Measurements from ENCODE around the gene ZNF528. TPM values are rescaled to one million over a fixed set of nuclear protein-coding genes. Genes with fewer than 3 reads are reported as not detected.

The ZNF528 gene
- polyA plus RNA-seq, 1 experiment = 29.3 TPM

GRCh38 chr19:52370341-52370710 is 27.3 kb upstream of the ZNF528 start:
- TF ChIP-seq, protein P1, sequence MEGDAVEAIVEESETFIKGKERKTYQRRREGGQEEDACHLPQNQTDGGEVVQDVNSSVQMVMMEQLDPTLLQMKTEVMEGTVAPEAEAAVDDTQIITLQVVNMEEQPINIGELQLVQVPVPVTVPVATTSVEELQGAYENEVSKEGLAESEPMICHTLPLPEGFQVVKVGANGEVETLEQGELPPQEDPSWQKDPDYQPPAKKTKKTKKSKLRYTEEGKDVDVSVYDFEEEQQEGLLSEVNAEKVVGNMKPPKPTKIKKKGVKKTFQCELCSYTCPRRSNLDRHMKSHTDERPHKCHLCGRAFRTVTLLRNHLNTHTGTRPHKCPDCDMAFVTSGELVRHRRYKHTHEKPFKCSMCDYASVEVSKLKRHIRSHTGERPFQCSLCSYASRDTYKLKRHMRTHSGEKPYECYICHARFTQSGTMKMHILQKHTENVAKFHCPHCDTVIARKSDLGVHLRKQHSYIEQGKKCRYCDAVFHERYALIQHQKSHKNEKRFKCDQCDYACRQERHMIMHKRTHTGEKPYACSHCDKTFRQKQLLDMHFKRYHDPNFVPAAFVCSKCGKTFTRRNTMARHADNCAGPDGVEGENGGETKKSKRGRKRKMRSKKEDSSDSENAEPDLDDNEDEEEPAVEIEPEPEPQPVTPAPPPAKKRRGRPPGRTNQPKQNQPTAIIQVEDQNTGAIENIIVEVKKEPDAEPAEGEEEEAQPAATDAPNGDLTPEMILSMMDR (IDR thresholded peaks at IDR 0.05; ENCODE audit: low read depth, low read length) = no peak
- Histone ChIP-seq H3K4me3 (ENCODE audit: low read depth, low read length) (peak overlapping the region; percentile 85), H3K27me3 (ENCODE audit: control insufficient read depth, insufficient read depth, low read length) (no peaks in the 10 kb centered on the region), H3K9me3 (ENCODE audit: control insufficient read depth, insufficient read depth, low read length) (peaks cover 65% of the 10 kb centered on the region), H3K27ac (ENCODE audit: low read depth, low read length) (peak overlapping the region; percentile 100)
- CTCF ChIA-PET = no interaction called here
- POLR2A ChIA-PET = no interaction called here
- DNase-seq (ENCODE audit: low read depth, low spot score) = no peak

GRCh38 chr19:52391135-52391534 is 6.5 kb upstream of the ZNF528 start:
- CTCF ChIA-PET = no interaction called here
- TF ChIP-seq, protein P1 (IDR thresholded peaks at IDR 0.05; ENCODE audit: low read depth, low read length) = no peak
- peaks cover 64% of the 10 kb centered on the region for H3K9me3 ChIP-seq (ENCODE audit: control insufficient read depth, insufficient read depth, low read length)
- no peak for DNase-seq (ENCODE audit: low read depth, low spot score)
- POLR2A ChIA-PET = interaction anchor here (0.6 kb wide), 1 partner anchor 1739 kb away, joined by 3 read pairs; no protein-coding TSS in a partner anchor
- H3K27ac ChIP-seq (ENCODE audit: low read depth, low read length) = no peak overlapping the region
- H3K27me3 ChIP-seq (ENCODE audit: control insufficient read depth, insufficient read depth, low read length) = no peaks in the 10 kb centered on the region
- H3K4me3 ChIP-seq (ENCODE audit: low read depth, low read length) = no peak overlapping the region

DNA sequence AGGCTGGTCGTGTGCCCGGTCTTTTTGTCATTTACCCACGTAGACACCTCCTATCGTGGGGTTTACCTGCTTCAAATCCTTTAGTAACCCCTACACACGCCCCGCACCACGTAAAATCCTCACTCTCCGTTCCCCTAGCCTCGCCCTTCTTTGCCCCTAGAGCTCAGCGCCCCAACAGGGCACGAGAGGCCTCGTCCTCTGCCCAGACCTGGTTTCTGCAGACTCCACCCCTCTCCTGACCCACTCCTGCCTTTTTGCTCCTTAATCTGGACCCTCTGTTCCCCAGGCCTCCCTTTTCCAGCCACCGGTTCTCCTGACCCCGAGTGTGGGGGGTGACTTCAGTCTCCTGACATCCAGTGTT is 412 bp downstream of the ZNF528 start:
- H3K27me3 ChIP-seq (ENCODE audit: control insufficient read depth, insufficient read depth, low read length) = no peaks in the 10 kb centered on the region
- POLR2A ChIA-PET = no interaction called here
- DNase-seq (ENCODE audit: low read depth, low spot score) = no peak
- H3K4me3 ChIP-seq (ENCODE audit: low read depth, low read length) = peak overlapping the region; percentile 93
- TF ChIP-seq, protein P1 (IDR thresholded peaks at IDR 0.05; ENCODE audit: low read depth, low read length) = no peak; the same call in 1 of the 2 replicates
- H3K9me3 ChIP-seq (ENCODE audit: control insufficient read depth, insufficient read depth, low read length) = peaks cover 39% of the 10 kb centered on the region
- CTCF ChIA-PET = interaction anchor here (1.1 kb wide), 1 partner anchor 10 kb away, joined by 3 read pairs; no protein-coding TSS in a partner anchor
- H3K27ac ChIP-seq (ENCODE audit: low read depth, low read length) = peak overlapping the region; percentile 87

- H3K9me3 ChIP-seq (ENCODE audit: control insufficient read depth, insufficient read depth, low read length) = peaks cover 44% of the 10 kb centered on the region
- POLR2A ChIA-PET = no interaction called here
- TF ChIP-seq, protein P1 (IDR thresholded peaks at IDR 0.05; ENCODE audit: low read depth, low read length) = no peak
- H3K27ac ChIP-seq (ENCODE audit: low read depth, low read length) = no peak overlapping the region
- CTCF ChIA-PET = no interaction called here
- no peaks in the 10 kb centered on the region for H3K27me3 ChIP-seq (ENCODE audit: control insufficient read depth, insufficient read depth, low read length)
- DNase-seq (ENCODE audit: low read depth, low spot score) = no peak
- no peak overlapping the region for H3K4me3 ChIP-seq (ENCODE audit: low read depth, low read length)
Measured at GRCh38 chr19:52410276-52410675, 12.6 kb downstream of the ZNF528 start.

GRCh38 chr19:52415711-52416110 is 18.1 kb downstream of the ZNF528 start:
- POLR2A ChIA-PET = no interaction called here
- Histone ChIP-seq H3K9me3 (ENCODE audit: control insufficient read depth, insufficient read depth, low read length) (peaks cover 52% of the 10 kb centered on the region), H3K27ac (ENCODE audit: low read depth, low read length) (no peak overlapping the region), H3K4me3 (ENCODE audit: low read depth, low read length) (no peak overlapping the region), H3K27me3 (ENCODE audit: control insufficient read depth, insufficient read depth, low read length) (no peaks in the 10 kb centered on the region)
- no peak for DNase-seq (ENCODE audit: low read depth, low spot score)
- TF ChIP-seq, protein P1 (IDR thresholded peaks at IDR 0.05; ENCODE audit: low read depth, low read length) = no peak
- CTCF ChIA-PET = no interaction called here

All from AG04450 (cell line).